ENCODE data around the gene KNTC1. TPM values are rescaled to one million over a fixed set of nuclear protein-coding genes. Genes with fewer than 3 reads are reported as not detected.
"Not testable (repeated sequence)": the region's sequence is repeated elsewhere in the genome, so short reads cannot be mapped to it uniquely, and the experiment has no call there.

KNTC1 gene
- total and polyA plus RNA-seq, 8 donors = 2.4 to 47.0 (median 14.1) TPM

- Histone ChIP-seq H3K4me3 (no peak overlapping the region), H3K4me1 (no peaks in the 10 kb centered on the region), H3K27me3 (no peaks in the 10 kb centered on the region), H3K36me3 (peaks cover 0 to 73% (median 51%) of the 10 kb centered on the region in 4 donors), H3K9me3 (no peaks in the 10 kb centered on the region), H3K27ac (no peak overlapping the region)
- no peak for TF ChIP-seq POLR2AphosphoS5 (IDR thresholded peaks at IDR 0.05)
- TF ChIP-seq CTCF (IDR thresholded peaks at IDR 0.05) = no peak
- TF ChIP-seq POLR2A (IDR thresholded peaks at IDR 0.05) = no peak
- no peak for TF ChIP-seq EP300 (IDR thresholded peaks at IDR 0.05)
- no peak for DNase-seq
- 95 to 96% (median 96%) methylated on average over 7 of the region's 7 CpGs for WGBS, 5 donors
- intact Hi-C loops (cut with DNase I; ENCODE audit: low total_unique reads) = no loop called here
These were observed 63.9 kb downstream of the KNTC1 start for GRCh38 chr12:122590990-122591389.

- H3K36me3 ChIP-seq = peaks cover 0 to 63% (median 43%) of the 10 kb centered on the region in 4 donors
- intact Hi-C loops (cut with DNase I; ENCODE audit: low total_unique reads); DNase-seq: not testable (repeated sequence)
These were observed 64.9 kb downstream of the KNTC1 start for GRCh38 chr12:122591966-122592365.

GRCh38 chr12:122592543-122592942 lies 65.5 kb downstream of the KNTC1 start:
- H3K4me1 ChIP-seq; intact Hi-C loops (cut with DNase I; ENCODE audit: low total_unique reads); DNase-seq; H3K27me3 ChIP-seq; H3K9me3 ChIP-seq; H3K4me3 ChIP-seq; H3K27ac ChIP-seq: not testable (repeated sequence)
- peaks cover 0 to 60% (median 42%) of the 10 kb centered on the region in 4 donors for H3K36me3 ChIP-seq
- 55 to 80% (median 67%) methylated on average over 5 to 8 of the region's 8 CpGs for WGBS, 5 donors

More at GRCh38 chr12:122591966-122592365, 64.9 kb downstream of the KNTC1 start:
- not testable (repeated sequence) for H3K4me1 ChIP-seq, H3K9me3 ChIP-seq, H3K27me3 ChIP-seq, H3K27ac ChIP-seq, H3K4me3 ChIP-seq
- WGBS, 5 donors = 95 to 100% (median 99%) methylated on average over 3 to 30 of the region's 30 CpGs

- no peaks in the 10 kb centered on the region for H3K4me1 ChIP-seq
- no peak for TF ChIP-seq EP300 (IDR thresholded peaks at IDR 0.05)
- no peak for TF ChIP-seq CTCF (IDR thresholded peaks at IDR 0.05)
- no peak for TF ChIP-seq POLR2A (IDR thresholded peaks at IDR 0.05)
- no peak for TF ChIP-seq POLR2AphosphoS5 (IDR thresholded peaks at IDR 0.05)
These were observed 66.9 kb downstream of the KNTC1 start for GRCh38 chr12:122593910-122594309.

GRCh38 chr12:122596838-122597237 lies 69.8 kb downstream of the KNTC1 start:
- no peak for TF ChIP-seq EP300 (IDR thresholded peaks at IDR 0.05)
- TF ChIP-seq POLR2AphosphoS5 (IDR thresholded peaks at IDR 0.05) = no peak
- TF ChIP-seq CTCF (IDR thresholded peaks at IDR 0.05) = no peak
- no peak for TF ChIP-seq POLR2A (IDR thresholded peaks at IDR 0.05)
- intact Hi-C loops (cut with DNase I; ENCODE audit: low total_unique reads) = no loop called here
- Histone ChIP-seq H3K27ac (no peak overlapping the region), H3K4me3 (no peak overlapping the region), H3K36me3 (peaks cover 0 to 34% (median 21%) of the 10 kb centered on the region in 4 donors), H3K27me3 (no peaks in the 10 kb centered on the region), H3K4me1 (no peaks in the 10 kb centered on the region), H3K9me3 (no peaks in the 10 kb centered on the region)
- DNase-seq = no peak

More at GRCh38 chr12:122593910-122594309, 66.9 kb downstream of the KNTC1 start:
- WGBS, 5 donors = 80 to 94% (median 82%) methylated on average over 1 of the region's 1 CpG
- H3K27me3 ChIP-seq = no peaks in the 10 kb centered on the region
- peaks cover 0 to 48% (median 39%) of the 10 kb centered on the region in 4 donors for H3K36me3 ChIP-seq
- no peak overlapping the region for H3K4me3 ChIP-seq
- no peaks in the 10 kb centered on the region for H3K9me3 ChIP-seq
- intact Hi-C loops (cut with DNase I; ENCODE audit: low total_unique reads) = no loop called here
- no peak overlapping the region for H3K27ac ChIP-seq
- DNase-seq = no peak

All from stomach (tissue), 9 donors.